SU-DHL-6 (cell line): Measurements from ENCODE around the gene MDM4.

Experiments
- H2AFZ ChIP-seq: fragments of 200-600 bp; sonication (generic); 2 replicates; pipeline ENCODE4 v1.6.1; 2014; ENCODE audit warnings: low read depth, mild to moderate bottlenecking, moderate library complexity, mixed read lengths, antibody characterized with exemption, low read length; ENCODE audit not compliant: severe bottlenecking
- H3F3A ChIP-seq: fragments of 200-600 bp; shearing (Covaris generic); 2 replicates; pipeline ENCODE4 v1.6.0; 2016; ENCODE audit warnings: antibody characterized with exemption, mild to moderate bottlenecking; ENCODE audit not compliant: insufficient read depth
- H3K27ac ChIP-seq: fragments of 200-600 bp; sonication (generic); 2 replicates; pipeline ENCODE4 v1.5.1; 2016; ENCODE audit warnings: low read depth, mild to moderate bottlenecking, low read length, moderate library complexity, mixed read lengths
- H3K27me3 ChIP-seq: fragments of 200-600 bp; sonication (generic), shearing (Covaris generic); 2 replicates; pipeline ENCODE4 v1.6.0; 2014; ENCODE audit warnings: mild to moderate bottlenecking, low read length
- H3K36me3 ChIP-seq: fragments of 200-600 bp; sonication (generic); 2 replicates; pipeline ENCODE4 v1.6.1; 2014; ENCODE audit warnings: mild to moderate bottlenecking, low read length, mixed read lengths
- H3K4me2 ChIP-seq: fragments of 300-600, 200-600 bp; shearing (Covaris generic), sonication (generic); 2 replicates; pipeline ENCODE4 v1.6.0; 2014; ENCODE audit warnings: low read length, low read depth, mild to moderate bottlenecking; ENCODE audit not compliant: poor library complexity, severe bottlenecking
- H3K4me3 ChIP-seq: fragments of 200-600 bp; sonication (generic); 2 replicates; pipeline ENCODE4 v1.5.1; 2014; ENCODE audit warnings: antibody characterized with exemption, low read length, mild to moderate bottlenecking, mixed read lengths; ENCODE audit not compliant: insufficient read depth, poor library complexity, severe bottlenecking
- H3K79me2 ChIP-seq: fragments of 200-600 bp; sonication (generic); 2 replicates; pipeline ENCODE4 v1.6.1; 2014; ENCODE audit warnings: mild to moderate bottlenecking, low read length, moderate library complexity; ENCODE audit not compliant: insufficient read depth
- H3K9ac ChIP-seq: fragments of 200-600 bp; sonication (generic); 2 replicates; pipeline ENCODE4 v1.7.0; 2014; ENCODE audit warnings: mild to moderate bottlenecking, low read length
- H3K9me2 ChIP-seq: fragments of 200-600 bp; sonication (generic); replicated peaks from 2 replicates; pipeline ENCODE4 v1.6.1; 2014; ENCODE audit warnings: low read length; ENCODE audit not compliant: insufficient read depth
- H3K9me3 ChIP-seq: fragments of 200-600 bp; sonication (generic); 2 replicates; pipeline ENCODE4 v1.6.1; 2014; ENCODE audit warnings: low read length, mixed read lengths; ENCODE audit not compliant: insufficient read depth
- H4K20me1 ChIP-seq: fragments of 200-600 bp; sonication (generic); 2 replicates; pipeline ENCODE4 v1.6.1; 2014; ENCODE audit warnings: low read depth, mild to moderate bottlenecking, antibody characterized with exemption, low read length, moderate library complexity, mixed read lengths
- EZH2phosphoT487 ChIP-seq: fragments of 200-600 bp; sonication (generic), shearing (Covaris generic); conservative IDR thresholded peaks from 2 replicates; pipeline ENCODE4 v1.6.1; 2018; ENCODE audit warnings: mild to moderate bottlenecking, antibody characterized with exemption, low read length, moderate library complexity, mixed read lengths
- TF ChIP-seq, protein P1 (sequence below): fragments of 200-600 bp; sonication (generic); IDR thresholded peaks from one replicate; pipeline ENCODE4 v1.5.1; 2017; ENCODE audit warnings: antibody characterized with exemption, mild to moderate bottlenecking, low read length, moderate library complexity; ENCODE audit not compliant: insufficient read depth, poor library complexity, severe bottlenecking

The MDM4 gene

GRCh38 chr1:204602111-204602579 lies 85.9 kb downstream of the MDM4 start:
- Histone ChIP-seq H3K4me3 (no peak overlapping the region), H3K27ac (no peak overlapping the region), H3K9me2 (no peaks in the 10 kb centered on the region), H3K9ac (no peak overlapping the region), H4K20me1 (no peaks in the 10 kb centered on the region), H3K79me2 (no peaks in the 10 kb centered on the region), H3K27me3 (no peaks in the 10 kb centered on the region), H3K36me3 (no peaks in the 10 kb centered on the region), H2AFZ (no peak overlapping the region), H3K9me3 (no peaks in the 10 kb centered on the region), H3F3A (no peaks in the 10 kb centered on the region), H3K4me2 (no peak overlapping the region)
- TF ChIP-seq EZH2phosphoT487 = no peak
- TF ChIP-seq, protein P1, sequence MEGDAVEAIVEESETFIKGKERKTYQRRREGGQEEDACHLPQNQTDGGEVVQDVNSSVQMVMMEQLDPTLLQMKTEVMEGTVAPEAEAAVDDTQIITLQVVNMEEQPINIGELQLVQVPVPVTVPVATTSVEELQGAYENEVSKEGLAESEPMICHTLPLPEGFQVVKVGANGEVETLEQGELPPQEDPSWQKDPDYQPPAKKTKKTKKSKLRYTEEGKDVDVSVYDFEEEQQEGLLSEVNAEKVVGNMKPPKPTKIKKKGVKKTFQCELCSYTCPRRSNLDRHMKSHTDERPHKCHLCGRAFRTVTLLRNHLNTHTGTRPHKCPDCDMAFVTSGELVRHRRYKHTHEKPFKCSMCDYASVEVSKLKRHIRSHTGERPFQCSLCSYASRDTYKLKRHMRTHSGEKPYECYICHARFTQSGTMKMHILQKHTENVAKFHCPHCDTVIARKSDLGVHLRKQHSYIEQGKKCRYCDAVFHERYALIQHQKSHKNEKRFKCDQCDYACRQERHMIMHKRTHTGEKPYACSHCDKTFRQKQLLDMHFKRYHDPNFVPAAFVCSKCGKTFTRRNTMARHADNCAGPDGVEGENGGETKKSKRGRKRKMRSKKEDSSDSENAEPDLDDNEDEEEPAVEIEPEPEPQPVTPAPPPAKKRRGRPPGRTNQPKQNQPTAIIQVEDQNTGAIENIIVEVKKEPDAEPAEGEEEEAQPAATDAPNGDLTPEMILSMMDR = no peak

- Histone ChIP-seq H3K9me2 (no peaks in the 10 kb centered on the region), H3K27ac (no peak overlapping the region), H3K4me2 (no peak overlapping the region)
Observed at GRCh38 chr1:204602871-204603542, 86.8 kb downstream of the MDM4 start.

GRCh38 chr1:204605791-204606190 lies 89.6 kb downstream of the MDM4 start:
- TF ChIP-seq, protein P1 = no peak
- TF ChIP-seq EZH2phosphoT487 = no peak

More at GRCh38 chr1:204602871-204603542, 86.8 kb downstream of the MDM4 start:
- H3F3A ChIP-seq = no peaks in the 10 kb centered on the region
- no peaks in the 10 kb centered on the region for H4K20me1 ChIP-seq
- no peak overlapping the region for H2AFZ ChIP-seq
- H3K9ac ChIP-seq = no peak overlapping the region
- no peak overlapping the region for H3K4me3 ChIP-seq
- H3K36me3 ChIP-seq = no peaks in the 10 kb centered on the region
- no peak for TF ChIP-seq EZH2phosphoT487
- TF ChIP-seq, protein P1 = no peak
- H3K9me3 ChIP-seq = no peaks in the 10 kb centered on the region
- no peaks in the 10 kb centered on the region for H3K27me3 ChIP-seq
- H3K79me2 ChIP-seq = no peaks in the 10 kb centered on the region

More at GRCh38 chr1:204605791-204606190, 89.6 kb downstream of the MDM4 start:
- no peaks in the 10 kb centered on the region for H3F3A ChIP-seq
- H3K9me3 ChIP-seq = no peaks in the 10 kb centered on the region
- no peak overlapping the region for H3K27ac ChIP-seq
- no peaks in the 10 kb centered on the region for H3K79me2 ChIP-seq
- no peak overlapping the region for H2AFZ ChIP-seq
- H3K4me3 ChIP-seq = no peak overlapping the region
- no peak overlapping the region for H3K9ac ChIP-seq
- no peaks in the 10 kb centered on the region for H3K9me2 ChIP-seq
- H3K36me3 ChIP-seq = no peaks in the 10 kb centered on the region
- H3K27me3 ChIP-seq = no peaks in the 10 kb centered on the region
- H4K20me1 ChIP-seq = no peaks in the 10 kb centered on the region
- H3K4me2 ChIP-seq = no peak overlapping the region
